Activated T-cell treated with anti-CD3 and anti-CD28 coated beads, Interleukin-2, amount 50 U/mL, for 4 hours (primary cell): ENCODE data around the gene ASIC3. TPM values are rescaled to one million over a fixed set of nuclear protein-coding genes. Genes with fewer than 3 reads are reported as not detected.

Experiments
- ATAC-seq, 2 donors: fragments of 200-7000 bp; cut with Tn5 transposase; one replicate each; pipeline ENCODE4 v1.10.0; 2021
- DNase-seq: peaks from one replicate; pipeline ENCODE4 v3.0.0-alpha.2; 2020
- H3K27me3 Mint-ChIP-seq: one replicate; pipeline ENCODE4 v1.8.0; 2021; ENCODE audit warnings: low read depth, mixed read lengths
- H3K36me3 Mint-ChIP-seq: one replicate; pipeline ENCODE4 v1.8.0; 2022; ENCODE audit warnings: mixed read lengths; ENCODE audit not compliant: insufficient read depth
- H3K4me1 Mint-ChIP-seq: one replicate; pipeline ENCODE4 v1.8.0; 2021; ENCODE audit warnings: low read depth, mixed read lengths
- H3K4me3 Mint-ChIP-seq: one replicate; pipeline ENCODE4 v1.8.0; 2021; ENCODE audit warnings: mild to moderate bottlenecking, moderate library complexity, mixed read lengths
- H3K9me3 Mint-ChIP-seq: one replicate; pipeline ENCODE4 v1.8.0; 2021; ENCODE audit warnings: mixed read lengths
- total RNA-seq, 3 donors: library from RNA; stranded (reverse); gene quantifications; one replicate each; pipeline ENCODE4 v1.2.1, GENCODE V29; 2021

The ASIC3 gene
- 1 to 10 TPM; 2.4 to 3.4 (median 3.3) TPM for total RNA-seq

DNA sequence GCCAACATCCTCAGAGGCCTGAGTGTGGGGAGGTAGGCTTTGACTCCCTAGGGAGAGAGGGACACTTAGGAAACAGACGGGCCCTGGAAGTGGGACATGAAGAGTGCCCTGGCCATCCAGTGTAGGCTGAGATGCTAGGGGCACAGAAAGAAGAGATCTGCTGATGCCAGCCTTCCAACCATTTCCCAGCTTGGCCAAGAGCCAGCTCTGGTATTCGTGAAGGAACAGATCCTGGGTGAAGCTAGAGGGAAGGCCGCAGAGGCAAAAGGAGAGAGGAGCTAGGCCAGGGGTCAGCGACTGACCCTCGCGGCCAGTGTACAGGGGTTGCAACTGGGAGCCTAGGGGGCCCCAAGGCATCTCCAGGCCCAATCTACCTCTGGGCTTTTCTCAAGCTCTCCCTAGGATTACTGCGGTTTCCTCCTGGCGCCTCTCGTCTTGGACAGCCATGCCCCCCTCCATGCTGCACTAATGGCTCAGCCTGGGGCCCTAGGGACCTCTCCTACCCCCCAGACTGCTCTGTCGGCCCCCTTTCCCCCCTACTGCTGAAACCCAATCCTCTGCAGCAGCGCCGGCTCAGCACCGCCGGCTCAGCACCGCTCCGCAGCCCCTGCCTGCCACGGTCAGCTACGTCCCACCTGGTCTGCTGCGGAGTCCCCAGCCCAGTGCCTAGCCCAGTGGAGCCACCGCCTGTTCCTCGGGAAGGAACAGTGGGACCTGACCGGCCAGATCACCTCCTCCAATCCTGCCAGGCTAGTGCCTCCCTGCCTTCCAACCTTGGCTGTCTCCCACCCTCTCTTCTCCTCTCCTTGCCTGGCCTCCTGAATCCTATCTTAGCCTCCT is at the start of gene ASIC3:
ASIC3 (plus strand) TSS at position 556 of the 840 bp plus-strand sequence. CDS start 355 bp downstream, outside the sequence.
- Mint-ChIP-seq H3K36me3 (peaks cover 2% of the 10 kb centered on the region), H3K4me3 (no peak within 1 kb of the TSS), H3K27me3 (peaks cover 5% of the 10 kb centered on the region), H3K9me3 (no peaks in the 10 kb centered on the region), H3K4me1 (peaks cover 1% of the 10 kb centered on the region)
- DNase-seq (no peak), ATAC-seq (no peak)

DNA sequence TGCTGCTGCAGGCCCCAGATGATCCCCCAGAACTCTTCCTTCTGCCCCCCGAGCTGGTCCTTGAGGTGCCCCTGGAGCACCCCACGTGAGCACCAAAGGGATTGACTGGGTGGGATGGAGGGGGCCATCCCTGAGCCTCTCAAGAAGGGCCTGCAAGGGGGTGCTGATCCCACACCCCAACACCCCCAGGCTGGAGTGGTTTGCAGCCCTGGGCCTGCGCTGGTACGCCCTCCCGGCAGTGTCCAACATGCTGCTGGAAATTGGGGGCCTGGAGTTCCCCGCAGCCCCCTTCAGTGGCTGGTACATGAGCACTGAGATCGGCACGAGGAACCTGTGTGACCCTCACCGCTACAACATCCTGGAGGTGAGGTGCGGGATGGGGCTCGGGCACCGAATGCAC is 49.3 kb upstream of the ASIC3 start:
- DNase-seq (no peak), ATAC-seq (no peak)
- H3K4me3 Mint-ChIP-seq, result no peak overlapping the region
- no peaks in the 10 kb centered on the region for H3K9me3 Mint-ChIP-seq
- H3K27me3 Mint-ChIP-seq, result no peaks in the 10 kb centered on the region
- peaks cover 2% of the 10 kb centered on the region for H3K36me3 Mint-ChIP-seq
- peaks cover 35% of the 10 kb centered on the region for H3K4me1 Mint-ChIP-seq

DNA sequence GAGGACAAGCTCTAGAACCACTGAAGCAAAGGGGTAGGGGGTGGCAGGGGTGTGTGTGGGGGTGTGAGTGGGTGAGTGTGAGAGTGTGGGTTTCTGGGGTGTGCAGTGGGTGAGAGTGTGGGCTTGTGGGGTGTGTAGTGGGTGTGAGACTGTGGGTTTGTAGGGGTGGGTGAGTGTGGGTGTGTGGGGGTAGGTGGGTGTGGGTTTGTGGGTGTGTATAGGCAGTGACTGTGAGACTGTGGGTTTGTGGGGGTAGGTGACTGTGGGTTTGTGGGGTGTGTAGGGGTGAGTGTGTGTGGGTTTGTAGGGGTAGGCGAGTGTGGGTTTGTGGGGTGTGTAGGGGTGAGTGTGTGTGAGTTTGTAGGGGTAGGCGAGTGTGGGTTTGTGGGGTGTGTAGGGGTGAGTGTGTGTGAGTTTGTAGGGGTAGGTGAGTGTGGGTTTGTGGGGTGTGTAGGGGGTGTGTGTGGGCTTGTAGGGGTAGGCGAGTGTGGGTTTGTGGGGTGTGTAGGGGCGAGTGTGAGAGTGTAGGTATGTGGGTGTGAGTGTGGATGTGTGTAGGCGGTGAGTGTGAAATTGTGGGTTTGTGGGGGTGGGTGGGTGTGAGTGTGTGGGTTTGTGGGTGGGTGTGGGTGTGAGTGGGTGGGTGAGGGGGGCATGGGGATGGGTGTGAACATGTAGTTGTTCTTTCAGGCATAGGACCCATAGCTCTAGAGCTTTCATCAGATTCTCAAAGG is 48.7 kb upstream of the ASIC3 start:
- H3K36me3 Mint-ChIP-seq, result peaks cover 4% of the 10 kb centered on the region
- DNase-seq (no peak), ATAC-seq (no peak)
- H3K4me1 Mint-ChIP-seq, result peaks cover 31% of the 10 kb centered on the region
- no peaks in the 10 kb centered on the region for H3K9me3 Mint-ChIP-seq
- H3K4me3 Mint-ChIP-seq, result no peak overlapping the region
- H3K27me3 Mint-ChIP-seq, result no peaks in the 10 kb centered on the region

DNA sequence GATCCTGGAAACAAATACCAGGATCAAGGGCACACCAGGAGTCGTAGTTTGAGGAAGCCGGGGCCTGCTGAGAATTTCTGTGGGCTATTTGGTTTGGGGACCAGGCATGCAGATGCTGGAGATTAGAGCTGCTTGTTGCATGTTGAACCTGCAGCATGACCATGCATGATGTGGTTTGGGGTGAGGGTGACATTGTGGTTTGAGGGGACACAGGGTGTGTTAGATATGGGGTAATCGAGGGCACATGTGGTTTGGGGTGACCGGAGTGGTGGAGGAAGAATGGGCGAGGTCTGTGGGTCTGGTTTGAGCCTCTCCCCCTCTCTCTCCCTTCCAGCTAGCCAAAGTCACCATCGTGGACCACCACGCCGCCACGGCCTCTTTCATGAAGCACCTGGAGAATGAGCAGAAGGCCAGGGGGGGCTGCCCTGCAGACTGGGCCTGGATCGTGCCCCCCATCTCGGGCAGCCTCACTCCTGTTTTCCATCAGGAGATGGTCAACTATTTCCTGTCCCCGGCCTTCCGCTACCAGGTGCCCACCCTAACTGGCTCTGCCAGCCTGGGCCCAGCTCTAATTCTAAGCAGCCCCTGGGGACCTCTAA is 47.3 kb upstream of the ASIC3 start:
- H3K36me3 Mint-ChIP-seq, result peaks cover 4% of the 10 kb centered on the region
- H3K9me3 Mint-ChIP-seq, result no peaks in the 10 kb centered on the region
- H3K4me3 Mint-ChIP-seq, result no peak overlapping the region
- ATAC-seq (no peak), DNase-seq (no peak)
- no peaks in the 10 kb centered on the region for H3K27me3 Mint-ChIP-seq
- H3K4me1 Mint-ChIP-seq, result peaks cover 26% of the 10 kb centered on the region

DNA sequence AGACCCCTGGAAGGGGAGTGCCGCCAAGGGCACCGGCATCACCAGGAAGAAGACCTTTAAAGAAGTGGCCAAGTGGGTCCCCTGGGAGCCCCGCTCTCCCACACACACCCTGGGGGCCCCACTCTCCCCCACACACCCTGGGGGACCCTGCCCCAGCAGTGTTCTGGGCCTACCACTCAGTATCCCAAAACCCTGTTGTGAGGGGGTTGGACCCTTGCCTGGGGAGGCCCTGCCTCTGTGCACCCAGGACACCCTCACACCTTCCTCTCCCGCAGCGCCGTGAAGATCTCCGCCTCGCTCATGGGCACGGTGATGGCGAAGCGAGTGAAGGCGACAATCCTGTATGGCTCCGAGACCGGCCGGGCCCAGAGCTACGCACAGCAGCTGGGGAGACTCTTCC is 46.8 kb upstream of the ASIC3 start:
- Mint-ChIP-seq H3K4me1 (peaks cover 25% of the 10 kb centered on the region), H3K36me3 (peaks cover 4% of the 10 kb centered on the region), H3K4me3 (no peak overlapping the region), H3K27me3 (no peaks in the 10 kb centered on the region), H3K9me3 (no peaks in the 10 kb centered on the region)
- ATAC-seq (no peak), DNase-seq (no peak)

DNA sequence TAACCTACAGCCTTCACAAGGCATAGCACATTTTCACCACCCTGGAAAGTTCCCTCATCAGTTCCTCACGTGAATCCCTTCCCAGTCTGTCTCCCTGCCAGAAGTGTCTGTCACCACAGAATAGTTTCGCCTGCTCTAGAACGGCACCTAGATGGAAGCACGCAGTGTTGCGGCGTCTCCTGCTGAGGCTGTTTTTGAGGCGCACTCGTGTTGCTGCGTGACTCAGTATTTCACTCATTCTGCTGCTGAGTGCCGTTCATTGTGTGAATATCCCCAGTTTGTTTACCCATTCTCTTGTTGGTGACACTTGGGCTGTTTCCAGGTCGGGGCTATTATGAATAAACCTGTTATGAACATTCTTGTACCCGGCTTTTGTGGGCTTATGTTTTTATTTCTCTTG is 44.8 kb upstream of the ASIC3 start:
- Mint-ChIP-seq H3K9me3 (no peaks in the 10 kb centered on the region), H3K4me3 (no peak overlapping the region), H3K4me1 (peaks cover 23% of the 10 kb centered on the region), H3K27me3 (no peaks in the 10 kb centered on the region), H3K36me3 (peaks cover 4% of the 10 kb centered on the region)
- no peak for ATAC-seq
- DNase-seq, result no peak

DNA sequence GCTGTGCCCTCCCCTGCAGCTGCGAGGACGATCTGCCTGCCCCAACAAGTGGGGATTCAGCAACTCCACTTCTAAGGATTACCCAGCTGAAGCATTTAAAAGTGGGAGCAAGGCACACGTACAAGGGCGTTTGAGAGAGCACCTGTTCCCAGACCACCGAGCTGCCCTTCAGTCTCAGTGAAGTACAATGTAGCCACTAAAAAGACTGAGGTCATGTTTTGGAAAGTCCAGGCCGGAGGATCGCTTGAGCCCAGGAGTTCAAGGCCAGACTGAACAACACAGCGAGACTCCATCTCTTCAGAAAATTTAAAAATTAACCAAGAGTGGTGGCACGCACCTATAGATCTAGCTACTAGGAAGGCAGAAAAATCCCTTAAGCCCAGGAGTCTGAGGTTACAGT is 42.8 kb upstream of the ASIC3 start:
- peaks cover 27% of the 10 kb centered on the region for H3K4me1 Mint-ChIP-seq
- DNase-seq, result no peak
- no peak for ATAC-seq
- no peaks in the 10 kb centered on the region for H3K27me3 Mint-ChIP-seq
- H3K9me3 Mint-ChIP-seq, result no peaks in the 10 kb centered on the region
- no peak overlapping the region for H3K4me3 Mint-ChIP-seq
- H3K36me3 Mint-ChIP-seq, result peaks cover 4% of the 10 kb centered on the region

DNA sequence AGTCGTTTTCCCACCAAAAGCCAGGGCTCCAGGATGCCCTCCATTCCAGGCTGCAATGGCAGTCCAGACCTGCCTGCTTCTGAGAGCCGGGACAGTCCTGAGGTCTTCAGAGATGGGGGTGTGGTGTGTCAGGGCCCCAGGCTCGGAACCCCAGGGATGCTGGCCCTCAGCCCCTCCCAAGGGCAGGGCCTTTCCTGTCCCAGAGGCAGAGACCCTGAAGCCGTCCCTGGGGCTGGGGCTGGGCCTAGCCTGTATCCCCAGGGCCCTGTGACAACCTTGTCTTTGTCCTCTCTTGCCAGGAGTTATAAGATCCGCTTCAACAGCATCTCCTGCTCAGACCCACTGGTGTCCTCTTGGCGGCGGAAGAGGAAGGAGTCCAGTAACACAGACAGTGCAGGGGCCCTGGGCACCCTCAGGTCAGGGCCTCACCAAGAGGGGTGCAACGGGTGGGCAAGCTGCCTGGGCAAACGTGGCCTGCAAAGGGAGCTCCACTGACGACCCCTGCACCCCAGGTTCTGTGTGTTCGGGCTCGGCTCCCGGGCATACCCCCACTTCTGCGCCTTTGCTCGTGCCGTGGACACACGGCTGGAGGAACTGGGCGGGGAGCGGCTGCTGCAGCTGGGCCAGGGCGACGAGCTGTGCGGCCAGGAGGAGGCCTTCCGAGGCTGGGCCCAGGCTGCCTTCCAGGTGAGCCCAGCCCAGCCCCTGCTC is 41.6 kb upstream of the ASIC3 start:
- H3K36me3 Mint-ChIP-seq, result peaks cover 4% of the 10 kb centered on the region
- ATAC-seq (no peak), DNase-seq (no peak)
- H3K4me3 Mint-ChIP-seq, result no peak overlapping the region
- H3K4me1 Mint-ChIP-seq, result peaks cover 35% of the 10 kb centered on the region
- H3K27me3 Mint-ChIP-seq, result no peaks in the 10 kb centered on the region
- no peaks in the 10 kb centered on the region for H3K9me3 Mint-ChIP-seq

DNA sequence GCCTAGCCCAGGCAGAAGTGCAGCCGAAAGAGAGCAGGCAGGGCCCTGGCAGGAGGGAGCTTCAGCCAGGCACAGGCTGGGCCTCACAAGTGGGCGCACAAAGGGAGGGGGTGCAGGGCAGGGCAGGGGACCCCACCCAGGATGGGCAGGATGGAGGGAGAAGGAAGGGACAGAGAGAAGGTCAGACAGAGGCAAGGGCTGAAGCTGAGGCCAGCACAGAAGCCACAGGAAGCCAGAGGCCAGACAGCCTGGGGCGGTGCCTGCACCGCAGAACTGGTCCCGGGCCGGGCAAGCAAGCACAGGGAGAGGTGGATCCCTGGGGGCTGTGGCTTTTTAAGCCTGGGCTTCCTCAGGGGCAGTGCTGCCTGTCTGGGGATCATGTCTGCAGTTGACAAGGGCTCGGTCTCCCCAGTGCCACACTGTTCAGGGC is 40.8 kb upstream of the ASIC3 start:
- no peaks in the 10 kb centered on the region for H3K27me3 Mint-ChIP-seq
- peak overlapping the region; percentile 79 for H3K4me3 Mint-ChIP-seq
- H3K4me1 Mint-ChIP-seq, result peaks cover 42% of the 10 kb centered on the region
- DNase-seq, result no peak
- no peak for ATAC-seq
- H3K9me3 Mint-ChIP-seq, result no peaks in the 10 kb centered on the region
- H3K36me3 Mint-ChIP-seq, result peaks cover 2% of the 10 kb centered on the region

DNA sequence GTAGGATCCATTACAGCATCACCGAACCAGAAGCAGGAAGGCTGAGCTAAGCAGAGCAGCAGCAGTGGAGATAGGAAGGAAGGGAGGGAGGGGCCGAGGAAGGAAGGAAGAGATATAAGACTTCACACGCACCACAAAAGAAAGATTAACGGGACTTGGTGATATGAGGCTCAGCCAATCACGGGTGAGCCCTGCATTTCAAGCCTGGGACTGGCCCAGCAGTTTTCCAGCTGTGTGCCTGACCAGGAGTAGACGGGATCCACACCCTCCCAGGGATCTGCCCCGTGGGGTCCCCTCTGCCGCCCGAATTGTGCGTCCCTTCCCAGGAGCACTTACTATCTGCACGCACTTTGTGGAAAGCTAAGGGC is 40.2 kb upstream of the ASIC3 start:
- Mint-ChIP-seq H3K27me3 (no peaks in the 10 kb centered on the region), H3K36me3 (peaks cover 2% of the 10 kb centered on the region), H3K4me1 (peaks cover 49% of the 10 kb centered on the region), H3K9me3 (no peaks in the 10 kb centered on the region), H3K4me3 (peak overlapping the region; percentile 79)
- no peak for DNase-seq
- ATAC-seq, result peak; percentile 25 to 36

DNA sequence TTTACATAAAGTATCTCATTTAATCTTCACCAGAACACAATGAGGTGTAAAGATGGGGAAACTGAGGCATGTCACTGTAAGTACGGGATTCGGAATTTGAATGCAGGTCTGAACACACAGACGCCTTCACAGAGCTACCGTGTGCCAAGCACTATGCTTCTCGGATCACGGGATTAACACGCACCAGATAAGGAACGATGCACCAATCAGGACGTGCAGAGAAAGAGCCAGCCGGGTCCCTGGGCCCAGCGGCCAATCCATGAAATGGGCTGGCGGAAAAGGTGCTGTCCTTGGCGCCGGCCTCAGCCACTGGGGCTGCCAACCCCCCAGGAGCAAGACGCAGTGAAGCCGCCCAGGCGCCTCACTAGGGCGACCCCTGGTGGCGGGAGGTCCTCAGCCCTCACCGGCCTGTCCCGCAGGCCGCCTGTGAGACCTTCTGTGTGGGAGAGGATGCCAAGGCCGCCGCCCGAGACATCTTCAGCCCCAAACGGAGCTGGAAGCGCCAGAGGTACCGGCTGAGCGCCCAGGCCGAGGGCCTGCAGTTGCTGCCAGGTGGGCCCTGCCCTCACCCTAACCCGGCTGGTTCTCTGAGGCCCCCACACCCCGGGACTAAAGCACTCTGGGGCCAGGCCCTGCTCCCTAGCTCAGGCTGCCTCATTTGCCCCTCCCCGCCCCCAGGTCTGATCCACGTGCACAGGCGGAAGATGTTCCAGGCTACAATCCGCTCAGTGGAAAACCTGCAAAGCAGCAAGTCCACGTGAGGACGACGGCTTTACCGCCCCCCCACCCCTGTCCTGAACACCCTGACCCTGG is 39.6 kb upstream of the ASIC3 start:
- DNase-seq, result peak; percentile 77
- Mint-ChIP-seq H3K27me3 (no peaks in the 10 kb centered on the region), H3K4me1 (peaks cover 51% of the 10 kb centered on the region), H3K4me3 (peak overlapping the region; percentile 79), H3K9me3 (no peaks in the 10 kb centered on the region), H3K36me3 (peaks cover 2% of the 10 kb centered on the region)
- peak; percentile 77 for ATAC-seq

DNA sequence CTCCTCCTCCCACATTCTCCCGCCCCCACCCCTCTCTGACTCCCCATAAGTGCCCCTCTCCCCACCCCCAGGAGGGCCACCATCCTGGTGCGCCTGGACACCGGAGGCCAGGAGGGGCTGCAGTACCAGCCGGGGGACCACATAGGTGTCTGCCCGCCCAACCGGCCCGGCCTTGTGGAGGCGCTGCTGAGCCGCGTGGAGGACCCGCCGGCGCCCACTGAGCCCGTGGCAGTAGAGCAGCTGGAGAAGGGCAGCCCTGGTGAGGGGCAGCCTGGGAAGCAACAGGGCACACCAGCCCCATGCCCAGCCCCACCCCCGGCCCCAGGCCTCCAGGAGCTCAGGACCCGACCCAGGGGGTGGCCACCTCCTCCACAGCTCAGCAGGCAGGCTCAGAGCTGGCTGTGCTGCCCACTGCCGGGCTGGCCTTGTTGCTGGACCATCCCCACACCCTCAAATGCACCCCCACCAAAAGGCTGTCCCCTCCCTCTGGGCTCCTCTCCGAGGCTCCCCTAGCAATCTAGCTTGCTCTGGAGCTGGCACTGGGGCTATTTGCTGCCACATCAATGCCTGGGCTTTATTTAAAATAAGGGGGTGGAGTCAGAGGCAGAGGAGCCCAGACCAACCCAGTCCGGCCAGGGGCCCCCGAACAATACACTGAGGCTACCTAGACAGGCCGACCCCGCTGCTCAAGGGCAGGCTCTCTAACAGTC is 38.8 kb upstream of the ASIC3 start:
- ATAC-seq, result no peak
- DNase-seq, result no peak
- H3K4me1 Mint-ChIP-seq, result peaks cover 58% of the 10 kb centered on the region
- H3K4me3 Mint-ChIP-seq, result no peak overlapping the region
- peaks cover under 1% of the 10 kb centered on the region for H3K36me3 Mint-ChIP-seq
- H3K9me3 Mint-ChIP-seq, result no peaks in the 10 kb centered on the region
- H3K27me3 Mint-ChIP-seq, result no peaks in the 10 kb centered on the region

DNA sequence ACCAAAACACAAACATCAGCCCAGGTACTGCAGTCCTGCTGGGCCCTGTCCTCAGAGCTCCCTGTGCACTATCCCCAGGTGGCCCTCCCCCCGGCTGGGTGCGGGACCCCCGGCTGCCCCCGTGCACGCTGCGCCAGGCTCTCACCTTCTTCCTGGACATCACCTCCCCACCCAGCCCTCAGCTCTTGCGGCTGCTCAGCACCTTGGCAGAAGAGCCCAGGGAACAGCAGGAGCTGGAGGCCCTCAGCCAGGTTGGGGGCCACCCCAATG is 38.4 kb upstream of the ASIC3 start:
- H3K4me3 Mint-ChIP-seq, result no peak overlapping the region
- H3K27me3 Mint-ChIP-seq, result no peaks in the 10 kb centered on the region
- DNase-seq (no peak), ATAC-seq (no peak)
- H3K4me1 Mint-ChIP-seq, result peaks cover 63% of the 10 kb centered on the region
- no peaks in the 10 kb centered on the region for H3K36me3 Mint-ChIP-seq
- H3K9me3 Mint-ChIP-seq, result no peaks in the 10 kb centered on the region
